C4-2B (cell line): ENCODE results near the gene RFX6.

Experiments used
- ZFX ChIP-seq: fragments of 450-650 bp; IDR thresholded peaks from 2 replicates; pipeline ENCODE4 v1.6.1; 2017
- TF ChIP-seq, protein P1 (sequence below): fragments of 450-650 bp; conservative IDR thresholded peaks from 2 replicates; pipeline ENCODE4 v1.5.1; 2017; ENCODE audit warnings: mild to moderate bottlenecking

GRCh38 chr6:116828983-116829382 lies 48.1 kb upstream of the RFX6 start, which contains the start of gene GPRC6A:
- TF ChIP-seq, protein P1, sequence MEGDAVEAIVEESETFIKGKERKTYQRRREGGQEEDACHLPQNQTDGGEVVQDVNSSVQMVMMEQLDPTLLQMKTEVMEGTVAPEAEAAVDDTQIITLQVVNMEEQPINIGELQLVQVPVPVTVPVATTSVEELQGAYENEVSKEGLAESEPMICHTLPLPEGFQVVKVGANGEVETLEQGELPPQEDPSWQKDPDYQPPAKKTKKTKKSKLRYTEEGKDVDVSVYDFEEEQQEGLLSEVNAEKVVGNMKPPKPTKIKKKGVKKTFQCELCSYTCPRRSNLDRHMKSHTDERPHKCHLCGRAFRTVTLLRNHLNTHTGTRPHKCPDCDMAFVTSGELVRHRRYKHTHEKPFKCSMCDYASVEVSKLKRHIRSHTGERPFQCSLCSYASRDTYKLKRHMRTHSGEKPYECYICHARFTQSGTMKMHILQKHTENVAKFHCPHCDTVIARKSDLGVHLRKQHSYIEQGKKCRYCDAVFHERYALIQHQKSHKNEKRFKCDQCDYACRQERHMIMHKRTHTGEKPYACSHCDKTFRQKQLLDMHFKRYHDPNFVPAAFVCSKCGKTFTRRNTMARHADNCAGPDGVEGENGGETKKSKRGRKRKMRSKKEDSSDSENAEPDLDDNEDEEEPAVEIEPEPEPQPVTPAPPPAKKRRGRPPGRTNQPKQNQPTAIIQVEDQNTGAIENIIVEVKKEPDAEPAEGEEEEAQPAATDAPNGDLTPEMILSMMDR = no peak
- no peak for TF ChIP-seq ZFX
